Stimulated activated CD4-positive, alpha-beta T cell treated with anti-CD3 and anti-CD28 coated beads, Interleukin-2, amount 100 ng/mL, for 4 hours (primary cell): Measurements from ENCODE around the gene WDR6.
"Not testable (repeated sequence)": the region's sequence is repeated elsewhere in the genome, so short reads cannot be mapped to it uniquely, and the experiment has no call there.

Source experiments
- DNase-seq: peaks from one replicate; pipeline ENCODE4 v3.0.0-alpha.2; 2020; ENCODE audit warnings: low read depth

WDR6 gene

DNA sequence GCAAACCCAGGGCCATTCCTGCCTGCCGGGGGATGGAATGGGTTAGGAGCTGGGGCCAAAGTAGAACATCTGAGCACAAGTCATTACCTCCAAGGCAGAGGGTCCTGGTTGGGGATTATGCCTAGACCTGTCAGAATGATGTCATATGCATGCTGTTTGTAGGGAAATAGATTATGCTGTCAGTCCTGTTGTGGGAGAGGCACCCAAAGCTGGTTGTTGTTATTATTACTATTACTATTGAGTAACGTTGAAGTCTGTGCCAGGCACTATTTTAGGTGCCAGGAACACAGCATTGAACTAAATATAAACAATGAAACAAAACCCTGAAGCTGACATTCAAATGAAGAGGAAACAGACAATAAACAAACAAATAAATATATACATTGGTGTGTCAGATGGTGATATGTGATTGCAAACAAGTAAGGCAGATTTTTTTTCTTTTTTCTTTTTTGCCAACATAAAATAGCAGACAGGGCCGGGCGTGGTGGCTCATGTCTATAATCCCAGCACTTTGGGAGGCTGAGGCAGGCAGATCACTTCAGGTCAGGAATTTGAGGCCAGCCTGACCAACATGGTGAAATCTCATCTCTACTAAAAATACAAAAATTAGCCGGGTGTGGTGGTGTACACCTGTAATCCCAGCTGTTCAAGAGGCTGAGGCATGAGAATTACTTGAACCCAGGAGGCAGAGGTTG lies 15.2 kb upstream of the WDR6 start:
- DNase-seq, result no peak

DNA sequence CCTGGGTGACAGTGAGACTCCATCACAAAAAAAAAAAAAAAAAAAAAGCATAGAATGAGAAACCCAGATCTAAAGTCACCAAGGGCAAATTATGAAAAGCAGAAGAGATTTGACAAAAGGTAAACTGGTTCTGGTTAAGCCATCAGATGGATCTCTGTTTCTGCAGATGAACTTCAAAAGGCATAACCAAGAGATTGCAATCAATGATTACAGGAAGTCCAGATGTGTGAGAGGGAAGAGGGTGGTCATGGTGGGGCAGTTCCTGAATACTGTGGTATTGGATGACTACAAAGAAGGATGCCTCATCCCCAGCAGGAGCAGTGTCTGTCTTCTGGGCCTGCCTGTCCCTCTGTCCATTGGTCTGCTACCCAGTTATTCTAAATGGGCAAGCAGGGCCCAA lies 13.4 kb upstream of the WDR6 start:
- DNase-seq, result no peak

DNA sequence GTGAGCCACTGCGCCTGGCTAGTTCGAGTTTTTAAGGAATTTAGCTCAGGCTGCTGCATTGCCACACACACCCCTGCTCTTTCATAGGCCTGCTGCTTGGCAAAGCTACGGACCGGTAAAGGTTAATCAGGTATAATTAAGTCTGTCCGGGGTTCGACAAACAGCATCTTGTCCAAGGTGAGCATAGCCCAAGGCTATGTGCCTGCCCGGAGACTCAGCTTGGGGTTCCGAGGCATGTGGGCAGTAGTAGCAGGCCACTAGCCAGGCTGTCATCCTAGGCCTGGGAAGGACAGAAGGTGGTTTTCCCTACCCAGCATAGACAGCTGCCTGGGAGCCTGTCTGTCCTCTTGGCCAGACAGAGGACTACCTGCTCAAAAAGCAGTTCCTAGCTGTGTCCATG lies 10.6 kb upstream of the WDR6 start:
- DNase-seq, result no peak

DNA sequence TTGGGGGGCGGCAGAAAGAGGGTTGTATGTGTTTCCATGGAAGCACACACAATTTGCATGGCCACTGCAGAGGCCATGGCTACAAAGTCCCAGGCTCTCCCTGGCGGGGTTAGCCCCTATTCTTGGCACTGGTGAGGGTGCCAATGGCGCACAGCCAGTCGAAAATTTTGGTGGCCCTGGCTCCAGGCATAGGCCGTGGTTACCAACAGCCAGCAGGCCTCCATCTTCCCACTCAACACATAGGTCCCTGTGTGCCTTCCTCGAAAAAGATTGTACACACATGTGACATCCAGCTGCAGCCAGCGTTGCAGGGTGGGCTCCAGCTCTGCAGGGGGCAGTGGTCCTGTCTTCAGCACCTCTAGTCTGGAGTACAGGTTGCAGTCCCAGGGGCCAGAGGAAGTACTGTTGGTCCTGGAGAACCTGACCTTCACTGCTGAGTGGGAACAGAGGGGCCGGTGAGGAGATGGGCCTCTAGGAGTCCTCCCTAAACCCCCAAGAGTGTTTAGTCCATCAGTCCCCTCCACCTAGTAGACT lies 10.0 kb upstream of the WDR6 start:
- no peak for DNase-seq

DNA sequence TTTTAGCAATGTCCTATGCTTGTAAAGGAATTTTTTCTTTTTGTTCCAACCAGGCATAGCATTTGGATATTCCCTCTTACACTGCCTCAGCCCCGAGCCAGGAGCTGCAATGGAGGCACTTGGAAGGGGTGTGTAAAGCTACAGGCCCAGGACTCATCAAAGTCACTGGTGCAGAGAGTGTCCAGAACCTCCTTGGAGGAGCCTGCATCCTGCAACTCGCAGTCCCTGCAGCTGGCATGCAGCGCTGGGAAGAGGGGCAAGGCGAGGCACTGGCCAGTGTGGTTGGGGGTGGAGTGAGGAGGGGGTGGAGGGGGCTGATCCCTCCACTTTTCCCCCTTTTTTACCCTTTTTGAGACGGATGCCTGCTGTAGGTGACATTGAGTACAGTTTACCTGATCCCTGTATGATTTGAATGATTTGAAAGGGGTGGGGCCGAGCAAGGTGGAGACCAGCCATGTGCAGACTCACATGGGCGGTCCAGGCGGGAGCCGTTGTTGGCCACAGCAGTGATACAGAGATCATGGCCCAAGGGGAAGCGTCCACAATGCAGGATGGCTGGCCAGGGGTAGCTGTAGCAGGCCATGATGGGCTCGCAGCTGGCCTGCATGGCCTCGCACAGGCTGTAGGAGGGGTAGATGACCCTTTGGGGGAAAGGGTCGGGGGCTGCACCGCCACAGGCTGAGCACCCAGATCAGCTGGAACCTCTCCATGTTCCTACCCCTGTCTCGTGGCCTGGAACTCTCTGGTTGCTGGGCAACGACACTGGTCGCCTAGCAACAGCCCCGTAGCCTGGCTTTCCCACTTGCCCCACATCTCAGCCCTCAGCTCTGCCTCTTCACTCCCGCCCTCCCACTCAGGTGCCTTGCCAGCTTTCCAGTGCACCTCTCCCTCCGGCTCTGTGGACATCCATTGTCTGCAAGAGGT lies 9.2 kb upstream of the WDR6 start:
- no peak for DNase-seq

DNA sequence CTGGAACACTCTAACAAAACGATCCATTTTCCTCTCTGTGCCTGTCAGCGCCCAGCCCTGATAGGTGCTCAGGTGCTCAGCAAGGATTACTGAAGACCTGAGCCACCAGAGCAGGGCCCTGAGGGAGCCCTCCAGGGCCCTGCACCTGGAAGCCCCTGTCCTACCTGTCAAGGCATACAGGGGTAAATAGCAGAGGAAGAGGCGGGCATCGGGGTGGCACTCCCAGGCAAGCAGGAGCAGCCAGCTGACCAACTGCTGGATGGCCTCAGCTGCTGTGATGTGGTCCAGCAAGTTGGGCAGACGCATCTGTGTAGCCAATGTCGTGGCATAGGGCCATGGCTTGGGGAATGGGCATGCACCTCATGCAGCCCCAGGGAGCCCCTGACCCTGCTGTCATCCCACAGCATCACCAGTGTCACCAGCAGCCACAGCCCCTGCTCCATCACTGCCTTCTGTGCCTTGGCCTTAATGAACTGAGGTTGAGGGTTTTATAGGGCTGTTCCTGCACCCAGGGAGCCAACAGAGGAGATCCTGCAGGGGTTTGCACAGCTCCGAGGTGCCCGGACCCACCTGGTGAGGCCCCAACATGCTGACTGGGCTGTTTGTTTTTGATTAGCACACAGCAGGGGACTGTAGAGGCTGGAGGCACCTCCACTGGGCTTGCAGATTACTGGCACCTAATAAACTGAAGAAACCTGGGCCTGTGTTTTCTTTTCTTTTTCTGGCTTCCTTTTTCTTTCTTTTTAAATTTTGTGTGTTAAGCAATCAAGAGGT lies 7.9 kb upstream of the WDR6 start:
- no peak for DNase-seq

DNA sequence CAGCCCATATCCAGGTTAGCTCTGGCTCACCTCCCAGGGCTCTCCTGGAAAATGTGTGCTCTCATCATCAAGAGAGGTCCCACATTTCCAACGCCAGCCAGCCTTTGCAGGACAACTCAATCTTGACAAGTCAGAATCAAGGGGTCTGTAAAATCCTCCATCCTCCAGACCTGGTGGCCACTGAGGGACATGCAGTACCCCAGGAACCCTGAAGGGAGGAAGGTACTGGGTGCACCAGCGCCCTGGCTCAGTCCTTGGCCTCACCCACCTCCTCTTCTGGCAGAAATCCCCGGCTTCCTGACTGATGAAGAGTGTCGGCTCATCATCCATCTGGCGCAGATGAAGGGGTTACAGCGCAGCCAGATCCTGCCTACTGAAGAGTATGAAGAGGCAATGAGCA lies 6.0 kb upstream of the WDR6 start:
- no peak for DNase-seq

DNA sequence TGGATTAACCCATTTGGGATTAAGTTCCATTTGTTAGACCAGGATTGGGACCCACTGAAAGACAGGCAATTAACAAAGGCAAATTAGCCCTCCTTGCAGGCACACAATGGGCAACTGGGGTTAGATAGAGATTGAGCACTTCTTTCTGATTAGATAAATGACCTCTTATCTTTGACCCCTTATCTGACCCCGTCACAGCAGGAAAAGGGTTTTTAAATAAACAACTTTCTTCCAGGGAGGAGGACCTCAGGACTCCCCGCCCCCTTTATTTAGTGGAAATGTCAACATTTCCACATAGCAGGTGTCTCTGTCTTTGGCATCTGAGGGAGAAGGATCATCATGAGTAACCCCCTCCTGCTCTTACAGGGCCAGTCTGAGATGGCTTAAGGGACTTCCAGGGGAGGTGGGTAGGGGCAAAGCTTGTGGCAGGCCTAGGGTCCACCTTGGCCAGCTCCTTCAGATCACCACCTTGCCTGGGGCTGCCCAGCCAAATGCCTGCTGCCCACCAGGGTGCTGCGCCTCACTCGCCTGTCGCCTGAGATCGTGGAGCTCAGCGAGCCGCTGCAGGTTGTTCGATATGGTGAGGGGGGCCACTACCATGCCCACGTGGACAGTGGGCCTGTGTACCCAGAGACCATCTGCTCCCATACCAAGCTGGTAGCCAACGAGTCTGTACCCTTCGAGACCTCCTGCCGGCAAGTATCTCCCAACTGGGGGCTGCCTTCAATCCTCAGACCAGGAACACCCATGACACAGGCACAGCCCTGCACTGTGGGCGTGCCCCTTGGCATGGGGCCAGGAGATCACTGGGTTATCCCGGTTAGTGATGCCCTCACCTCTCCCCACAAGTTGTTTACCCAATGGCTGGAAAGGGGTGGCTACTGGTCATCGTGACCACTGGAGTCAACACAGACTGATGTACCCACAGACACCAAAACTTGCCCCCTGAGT lies 2.6 kb upstream of the WDR6 start:
- no peak for DNase-seq

DNA sequence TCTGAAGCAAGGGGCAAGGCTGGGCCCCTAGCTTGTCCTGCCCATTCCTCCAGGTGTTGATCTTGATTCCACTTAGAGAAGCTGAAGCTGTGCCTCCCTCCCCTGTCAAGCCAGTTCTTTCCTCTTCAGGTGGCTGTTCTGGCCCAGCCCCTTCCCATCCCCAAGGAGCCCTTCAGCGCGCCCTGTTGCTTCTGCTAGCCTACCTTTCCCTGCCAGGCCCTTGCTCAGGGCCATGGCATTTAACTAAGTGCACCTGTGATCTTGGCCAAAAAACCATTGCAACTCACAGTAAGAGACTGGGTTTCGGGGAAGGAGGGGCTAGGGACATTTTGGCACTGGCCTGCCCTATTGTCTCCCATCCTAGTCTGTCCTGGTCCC lies 1.9 kb upstream of the WDR6 start:
- DNase-seq, result no peak

DNA sequence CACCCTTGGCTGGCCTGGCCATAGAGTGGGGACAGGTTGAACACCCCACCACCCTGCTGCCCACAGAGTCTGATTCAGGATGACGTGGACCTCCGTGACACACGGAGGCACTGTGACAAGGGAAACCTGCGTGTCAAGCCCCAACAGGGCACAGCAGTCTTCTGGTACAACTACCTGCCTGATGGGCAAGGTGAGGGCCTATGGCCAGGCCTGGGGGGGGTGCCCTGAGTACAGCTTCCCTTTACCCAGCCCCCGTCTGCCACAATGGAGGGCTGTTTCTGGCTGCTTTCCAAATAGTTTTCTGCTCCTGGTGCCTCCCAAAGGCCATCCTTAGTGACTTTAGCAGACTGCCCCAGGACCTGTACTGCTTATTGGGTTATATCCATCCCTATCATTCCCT lies 1.2 kb upstream of the WDR6 start:
- no peak for DNase-seq

DNA sequence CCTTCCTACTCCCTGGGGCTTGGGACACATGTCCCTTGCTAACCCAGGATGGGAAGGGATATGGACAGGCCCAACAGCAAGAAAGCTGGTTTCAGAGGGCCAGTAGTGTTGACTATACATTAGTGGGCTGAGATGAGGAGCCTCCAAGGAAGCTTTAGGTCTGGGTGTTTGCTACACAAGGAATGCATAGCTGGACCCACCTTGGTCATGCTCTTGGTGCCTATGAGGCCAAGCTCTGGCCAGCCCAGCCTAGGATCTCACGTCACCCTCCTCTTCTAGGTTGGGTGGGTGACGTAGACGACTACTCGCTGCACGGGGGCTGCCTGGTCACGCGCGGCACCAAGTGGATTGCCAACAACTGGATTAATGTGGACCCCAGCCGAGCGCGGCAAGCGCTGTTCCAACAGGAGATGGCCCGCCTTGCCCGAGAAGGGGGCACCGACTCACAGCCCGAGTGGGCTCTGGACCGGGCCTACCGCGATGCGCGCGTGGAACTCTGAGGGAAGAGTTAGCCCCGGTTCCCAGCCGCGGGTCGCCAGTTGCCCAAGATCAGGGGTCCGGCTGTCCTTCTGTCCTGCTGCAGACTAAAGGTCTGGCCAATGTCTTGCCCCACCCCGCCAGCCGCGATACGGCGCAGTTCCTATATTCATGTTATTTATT lies 653 bp upstream of the WDR6 start:
- no peak for DNase-seq

DNA sequence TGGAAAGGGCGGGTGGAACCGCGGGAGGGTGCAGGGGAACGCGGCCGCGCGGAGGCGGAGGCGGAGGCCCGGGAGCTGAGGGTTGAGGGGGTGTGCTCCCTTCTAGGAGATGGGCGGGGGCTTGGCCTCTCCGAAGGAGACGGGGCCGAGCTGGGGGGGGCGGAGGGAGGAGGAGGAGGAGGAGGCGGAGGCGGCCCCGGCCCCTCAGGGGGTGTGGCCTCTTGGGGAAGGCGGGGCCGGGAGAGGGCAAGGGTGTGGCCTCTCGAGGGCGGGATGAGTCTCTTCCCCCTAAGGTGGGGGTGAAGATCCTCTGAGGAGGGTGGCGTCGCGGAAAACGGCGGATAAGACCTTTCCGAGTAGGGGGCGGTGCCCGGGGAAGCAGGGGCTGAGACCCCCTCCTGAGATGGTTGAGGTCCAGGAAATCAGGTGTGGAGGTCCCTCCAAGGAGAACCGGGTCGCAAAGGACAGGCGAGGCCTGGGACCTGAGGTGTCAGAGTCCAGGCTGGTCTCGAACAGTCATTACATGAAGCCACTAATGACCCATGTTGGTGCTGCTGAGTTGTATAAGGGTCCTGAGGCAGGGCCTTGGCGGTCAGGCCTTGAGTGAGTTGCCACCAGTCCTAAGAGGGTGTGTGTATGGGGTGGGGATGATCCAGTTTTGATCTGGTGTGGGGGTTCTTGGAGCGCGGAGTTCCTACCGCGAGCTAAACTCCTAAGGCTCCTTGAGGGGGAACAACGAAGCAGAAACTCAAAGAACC lies 759 bp downstream of the WDR6 start:
- DNase-seq, result peak; percentile 94

DNA sequence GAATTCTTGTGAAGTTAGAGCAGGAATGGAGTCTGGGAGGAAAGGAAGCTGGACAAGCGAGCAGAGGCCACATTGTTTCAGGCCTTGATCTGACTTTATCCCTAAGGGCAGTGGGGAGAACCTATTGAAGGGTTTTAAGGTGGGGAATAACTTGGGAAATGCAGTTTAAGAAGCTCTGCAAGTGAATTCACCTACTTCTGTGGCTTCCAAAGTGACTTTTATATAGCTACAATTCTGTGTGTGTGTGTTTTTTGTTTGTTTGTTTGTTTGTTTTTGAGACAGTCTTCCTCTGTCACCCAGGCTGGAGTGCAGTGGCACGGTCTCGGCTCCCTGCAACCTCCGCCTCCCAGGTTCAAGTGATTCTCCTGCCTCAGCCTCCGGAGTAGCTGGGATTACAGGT lies 1.4 kb downstream of the WDR6 start:
- DNase-seq, result not testable (repeated sequence)

DNA sequence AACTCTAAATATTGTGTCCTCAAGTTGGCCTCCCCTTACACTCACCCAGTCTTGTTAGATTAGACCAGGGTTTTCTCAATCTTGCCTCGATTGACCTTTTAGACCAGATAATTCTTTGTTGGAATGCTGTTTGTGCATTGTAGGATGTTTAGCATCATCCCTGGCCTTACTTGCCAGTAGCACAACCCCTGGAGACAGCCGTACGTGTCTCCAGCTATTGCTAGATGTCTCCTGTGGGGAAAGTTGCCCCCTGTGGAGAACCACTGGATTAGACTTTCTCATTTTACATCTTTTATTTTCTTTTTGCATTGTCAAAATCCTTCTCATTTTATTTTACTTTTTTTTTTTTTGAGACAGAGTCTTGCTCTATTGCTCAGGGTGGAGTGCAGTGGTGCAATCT lies 2.2 kb downstream of the WDR6 start:
- no peak for DNase-seq

DNA sequence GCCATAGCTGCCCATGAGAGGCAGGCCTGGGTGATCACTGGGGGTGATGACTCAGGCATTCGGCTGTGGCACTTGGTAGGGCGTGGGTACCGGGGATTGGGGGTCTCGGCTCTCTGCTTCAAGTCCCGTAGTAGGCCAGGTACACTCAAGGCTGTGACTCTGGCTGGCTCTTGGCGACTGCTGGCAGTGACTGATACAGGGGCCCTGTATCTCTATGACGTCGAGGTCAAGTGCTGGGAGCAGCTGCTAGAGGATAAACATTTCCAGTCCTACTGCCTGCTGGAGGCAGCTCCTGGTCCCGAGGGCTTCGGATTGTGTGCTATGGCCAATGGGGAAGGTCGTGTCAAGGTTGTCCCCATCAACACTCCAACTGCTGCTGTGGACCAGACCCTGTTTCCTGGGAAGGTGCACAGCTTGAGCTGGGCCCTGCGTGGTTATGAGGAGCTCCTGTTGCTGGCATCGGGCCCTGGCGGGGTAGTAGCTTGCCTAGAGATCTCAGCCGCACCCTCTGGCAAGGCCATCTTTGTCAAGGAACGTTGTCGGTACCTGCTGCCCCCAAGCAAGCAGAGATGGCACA lies 5.3 kb downstream of the WDR6 start:
- DNase-seq, result no peak

DNA sequence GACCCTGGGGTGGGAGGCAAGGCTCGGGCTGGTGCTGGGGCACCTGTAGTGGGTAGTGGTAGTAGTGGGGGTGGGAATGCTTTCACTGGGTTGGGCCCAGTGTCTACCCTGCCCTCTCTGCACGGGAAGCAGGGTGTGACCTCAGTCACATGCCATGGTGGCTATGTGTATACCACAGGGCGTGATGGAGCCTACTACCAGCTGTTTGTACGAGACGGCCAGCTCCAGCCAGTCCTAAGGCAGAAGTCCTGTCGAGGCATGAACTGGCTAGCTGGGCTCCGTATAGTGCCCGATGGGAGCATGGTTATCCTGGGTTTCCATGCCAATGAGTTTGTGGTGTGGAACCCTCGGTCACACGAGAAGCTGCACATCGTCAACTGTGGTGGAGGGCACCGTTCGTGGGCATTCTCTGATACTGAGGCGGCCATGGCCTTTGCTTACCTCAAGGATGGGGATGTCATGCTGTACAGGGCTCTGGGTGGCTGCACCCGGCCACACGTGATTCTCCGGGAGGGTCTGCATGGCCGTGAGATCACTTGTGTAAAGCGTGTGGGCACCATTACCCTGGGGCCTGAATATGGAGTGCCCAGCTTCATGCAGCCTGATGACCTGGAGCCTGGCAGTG lies 6.0 kb downstream of the WDR6 start:
- DNase-seq, result no peak

DNA sequence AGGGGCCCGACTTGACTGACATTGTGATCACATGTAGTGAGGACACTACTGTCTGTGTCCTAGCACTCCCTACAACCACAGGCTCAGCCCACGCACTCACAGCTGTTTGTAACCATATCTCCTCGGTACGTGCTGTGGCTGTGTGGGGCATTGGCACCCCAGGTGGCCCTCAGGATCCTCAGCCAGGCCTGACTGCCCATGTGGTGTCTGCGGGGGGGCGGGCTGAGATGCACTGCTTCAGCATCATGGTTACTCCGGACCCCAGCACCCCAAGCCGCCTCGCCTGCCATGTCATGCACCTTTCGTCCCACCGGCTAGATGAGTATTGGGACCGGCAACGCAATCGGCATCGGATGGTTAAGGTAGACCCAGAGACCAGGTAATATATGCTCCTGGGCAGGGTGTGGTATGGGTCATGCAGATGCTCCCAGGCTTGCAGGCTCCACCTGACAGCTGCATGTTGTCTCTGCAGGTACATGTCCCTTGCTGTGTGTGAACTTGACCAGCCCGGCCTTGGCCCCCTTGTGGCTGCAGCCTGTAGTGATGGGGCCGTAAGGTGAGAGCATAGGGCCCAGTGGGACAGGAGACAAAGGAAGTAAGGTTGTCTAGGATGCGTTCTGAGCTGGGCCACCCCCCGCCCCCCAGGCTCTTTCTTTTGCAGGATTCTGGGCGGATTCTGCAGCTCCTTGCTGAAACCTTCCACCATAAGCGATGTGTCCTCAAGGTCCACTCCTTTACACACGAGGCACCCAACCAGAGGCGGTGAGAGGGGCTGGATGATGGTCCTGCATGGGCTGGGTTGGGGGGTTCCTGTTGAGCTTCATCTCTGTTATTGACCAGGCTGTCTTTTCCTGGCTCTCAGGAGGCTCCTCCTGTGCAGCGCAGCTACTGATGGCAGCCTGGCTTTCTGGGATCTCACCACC lies 6.8 kb downstream of the WDR6 start:
- no peak for DNase-seq

DNA sequence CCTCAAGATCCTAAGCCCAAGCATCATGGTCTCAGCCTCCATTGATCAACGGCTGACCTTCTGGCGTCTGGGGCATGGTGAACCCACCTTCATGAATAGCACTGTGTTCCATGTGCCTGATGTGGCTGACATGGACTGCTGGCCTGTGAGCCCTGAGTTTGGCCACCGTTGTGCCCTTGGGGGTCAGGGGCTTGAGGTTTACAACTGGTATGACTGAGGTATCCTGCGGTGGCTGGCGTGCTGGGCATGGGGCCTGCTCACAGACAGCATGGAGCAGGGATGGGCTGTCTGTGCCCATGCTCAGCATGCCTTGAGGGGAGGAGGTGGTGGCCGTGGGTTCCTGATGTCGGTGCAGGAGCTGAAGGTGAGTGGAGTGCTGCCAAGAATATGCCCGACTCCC lies 7.9 kb downstream of the WDR6 start:
- DNase-seq, result no peak
